Fibroblast of lung (primary cell): ENCODE data around the gene ACADSB. TPM values are rescaled to one million over a fixed set of nuclear protein-coding genes. Genes with fewer than 3 reads are reported as not detected.

Experiments used
- DNase-seq, 2 donors: peaks; one replicate each; pipeline versions ENCODE4 v3.0.0 to v3.0.0-alpha.2; 2010; ENCODE audit warnings: low read depth in 2 of 2
- H2AFZ ChIP-seq: 2 replicates; pipeline ENCODE4 v1.5.1; 2012; ENCODE audit warnings: low read length, control low read depth, inconsistent platforms
- H3K27ac ChIP-seq: 2 replicates; pipeline ENCODE4 v1.5.1; 2011; ENCODE audit warnings: low read length, control low read depth; ENCODE audit not compliant: insufficient read depth
- H3K27me3 ChIP-seq: 2 replicates; pipeline ENCODE4 v1.5.1; 2011; ENCODE audit warnings: mild to moderate bottlenecking, low read length; ENCODE audit not compliant: control insufficient read depth, insufficient read depth
- H3K36me3 ChIP-seq: 2 replicates; pipeline ENCODE4 v1.5.1; 2011; ENCODE audit warnings: low read length; ENCODE audit not compliant: control insufficient read depth, insufficient read depth
- H3K4me1 ChIP-seq: 2 replicates; pipeline ENCODE4 v1.5.1; 2011; ENCODE audit warnings: low read length; ENCODE audit not compliant: control insufficient read depth, insufficient read depth; ENCODE audit errors: extremely low read depth
- H3K4me2 ChIP-seq: 2 replicates; pipeline ENCODE4 v1.5.1; 2011; ENCODE audit warnings: low read length, control low read depth; ENCODE audit not compliant: insufficient read depth; ENCODE audit errors: extremely low read depth
- H3K4me3 ChIP-seq, 4 experiments: fragments of 200-600 bp in 1 of 4; sonication (generic) in 1 of 4; replicated peaks in 1 of 4; 2 replicates each; pipeline ENCODE4 v1.5.1; 2011 to 2016; ENCODE audit warnings: low read length in 4 of 4, low read depth in 3 of 4, mild to moderate bottlenecking in 3 of 4, control low read depth in 2 of 4, inconsistent platforms in 1 of 4, mixed read lengths in 1 of 4; ENCODE audit not compliant: insufficient read depth in 1 of 4; ENCODE audit errors: control extremely low read depth in 1 of 4
- H3K79me2 ChIP-seq: 2 replicates; pipeline ENCODE4 v1.5.1; 2012; ENCODE audit warnings: mild to moderate bottlenecking, low read length, inconsistent platforms; ENCODE audit not compliant: control insufficient read depth, insufficient read depth
- H3K9ac ChIP-seq: 2 replicates; pipeline ENCODE4 v1.5.1; 2011; ENCODE audit warnings: mild to moderate bottlenecking, low read length, control low read depth; ENCODE audit not compliant: insufficient read depth
- H3K9me3 ChIP-seq: 2 replicates; pipeline ENCODE4 v1.5.1; 2012; ENCODE audit warnings: low read depth, low read length; ENCODE audit not compliant: control insufficient read depth, insufficient read depth
- H4K20me1 ChIP-seq: 2 replicates; pipeline ENCODE4 v1.5.1; 2011; ENCODE audit warnings: low read length; ENCODE audit not compliant: control insufficient read depth, insufficient read depth; ENCODE audit errors: extremely low read depth
- CTCF ChIP-seq, 2 donors: IDR thresholded peaks in 1 of 2; conservative IDR thresholded peaks in 1 of 2; 1 replicate in 1 of 2; 2 replicates in 1 of 2; pipeline ENCODE4 v1.5.1; 2011 to 2012; ENCODE audit warnings: low read length in 2 of 2, control low read depth in 1 of 2, inconsistent platforms in 1 of 2, low read depth in 1 of 2, mild to moderate bottlenecking in 1 of 2
- EZH2 ChIP-seq: IDR thresholded peaks from 2 replicates; pipeline ENCODE4 v1.5.1; 2012; ENCODE audit warnings: low read length, control low read depth, mild to moderate bottlenecking; ENCODE audit errors: missing control alignments
- polyA plus RNA-seq, 2 donors: library from polyadenylated mRNA; depleted of rRNA in 1 of 2; stranded (reverse) in 1 of 2; unstranded in 1 of 2; fragments of >200 nt; gene quantifications; 2 replicates each; pipeline ENCODE4 v1.2.1, GENCODE V29; 2011 to 2012; ENCODE audit warnings: missing spikeins in 1 of 2
- total RNA-seq: library from RNA; depleted of rRNA; stranded (reverse); fragments of >200 nt; gene quantifications from 2 replicates; pipeline ENCODE4 v1.2.1, GENCODE V29; 2014

ACADSB gene
- total and polyA plus RNA-seq, 2 donors (not counting 1 experiment from before 2014, with no cell fraction given): 5.6 to 11.3 TPM

GRCh38 chr10:123087786-123088185 lies 79.0 kb downstream of the ACADSB start:
- no peaks in the 10 kb centered on the region for H3K27me3 ChIP-seq
- H3K4me1 ChIP-seq: no peaks in the 10 kb centered on the region
- no peak overlapping the region for H3K4me3 ChIP-seq
- H3K27ac ChIP-seq: no peak overlapping the region
- H3K36me3 ChIP-seq: no peaks in the 10 kb centered on the region
- no peak overlapping the region for H3K9ac ChIP-seq
- H3K9me3 ChIP-seq: no peaks in the 10 kb centered on the region
- H2AFZ ChIP-seq: no peak overlapping the region
- no peak overlapping the region for H3K4me2 ChIP-seq
- DNase-seq: no peak
- H3K79me2 ChIP-seq: no peaks in the 10 kb centered on the region
- TF ChIP-seq EZH2: no peak
- TF ChIP-seq CTCF (conservative IDR thresholded peaks at IDR 0.05 in 1 of 2, IDR thresholded peaks at IDR 0.05 in 1 of 2; ENCODE audit: low read depth in 1 of 2, low read length in 2 of 2): no peak
- no peaks in the 10 kb centered on the region for H4K20me1 ChIP-seq

- no peak for TF ChIP-seq EZH2
- no peak for TF ChIP-seq CTCF (conservative IDR thresholded peaks at IDR 0.05 in 1 of 2, IDR thresholded peaks at IDR 0.05 in 1 of 2; ENCODE audit: low read depth in 1 of 2, low read length in 2 of 2)
Measured at GRCh38 chr10:123092635-123093414, 84.0 kb downstream of the ACADSB start.

GRCh38 chr10:123093489-123093888 lies 84.7 kb downstream of the ACADSB start:
- no peak for TF ChIP-seq EZH2
- no peak for TF ChIP-seq CTCF (conservative IDR thresholded peaks at IDR 0.05 in 1 of 2, IDR thresholded peaks at IDR 0.05 in 1 of 2; ENCODE audit: low read depth in 1 of 2, low read length in 2 of 2)
- Histone ChIP-seq H3K27ac (no peak overlapping the region), H3K27me3 (no peaks in the 10 kb centered on the region), H4K20me1 (no peaks in the 10 kb centered on the region), H3K4me3 (no peak overlapping the region), H3K4me1 (no peaks in the 10 kb centered on the region), H2AFZ (no peak overlapping the region), H3K4me2 (no peak overlapping the region), H3K79me2 (no peaks in the 10 kb centered on the region), H3K36me3 (no peaks in the 10 kb centered on the region), H3K9me3 (no peaks in the 10 kb centered on the region), H3K9ac (no peak overlapping the region)
- no peak for DNase-seq

More at GRCh38 chr10:123092635-123093414, 84.0 kb downstream of the ACADSB start:
- H3K36me3 ChIP-seq: no peaks in the 10 kb centered on the region
- no peaks in the 10 kb centered on the region for H3K27me3 ChIP-seq
- H3K9me3 ChIP-seq: no peaks in the 10 kb centered on the region
- H3K4me2 ChIP-seq: no peak overlapping the region
- no peaks in the 10 kb centered on the region for H3K4me1 ChIP-seq
- H3K27ac ChIP-seq: no peak overlapping the region
- no peak overlapping the region for H3K9ac ChIP-seq
- H4K20me1 ChIP-seq: no peaks in the 10 kb centered on the region
- H3K79me2 ChIP-seq: no peaks in the 10 kb centered on the region
- H2AFZ ChIP-seq: no peak overlapping the region
- no peak for DNase-seq
- H3K4me3 ChIP-seq: no peak overlapping the region
